Heart left ventricle (tissue), 13 donors: ENCODE data around the gene ZNF646.

Experiments used
- CTCF ChIP-seq, 12 donors: fragments of 200-600 bp; sonication (generic) in 4 of 12; IDR thresholded peaks; one replicate each; pipeline versions ENCODE4 v1.5.0 to v1.8.0; 2018 to 2022; ENCODE audit warnings: antibody characterized with exemption in 12 of 12, mild to moderate bottlenecking in 5 of 12
- POLR2A ChIP-seq, 2 donors: fragments of 450-650 bp; IDR thresholded peaks; one replicate each; pipeline ENCODE4 v1.6.1; 2017; ENCODE audit warnings: antibody characterized with exemption in 2 of 2, mild to moderate bottlenecking in 2 of 2, moderate library complexity in 2 of 2
- donor health status: ischemic (EF 13 %, LVEDD 7.1; RV severe dilation, severe dysfunction).
- donor health status: DM: no; HTN: yes; CAD: no.
- donor health status: DM: no; HTN: no; CAD: no.
- donor health status: ischemic (EF 25% LVEDD 6.9; RV normal size, moderate dysfunction).
- donor health status: ischemic (EF 25% LVEDD 5.7; RV mildly dilated, moderate dysfunction).
- donor health status: ischemic (EF 35%, LVEDD 5.7; RV mildly dilated, moderate dysfunction).
- donor health status: nonischemic (EF 11% LVEDD 7.7; RV severe dilation, severe dysfunction).
- donor health status: DM: yes; HTN: yes; CAD: no.
- donor health status: PGD.
- donor health status: ischemic (EF 29% LVEDD 5.4; RV normal size, mild dysfunction).
- donor health status: nonischemic (EF 23%, LVEDD 6.1; RV moderate dilation, normal function).

GRCh38 chr16:31108794-31109558, 34.8 kb downstream of the ZNF646 start:
- no peak for TF ChIP-seq POLR2A (IDR thresholded peaks at IDR 0.05)
- no peak for TF ChIP-seq CTCF (IDR thresholded peaks at IDR 0.05)
